ENCODE measurements around the gene SETBP1.

The SETBP1 gene

GRCh38 chr18:45012286-45012685 is 331.6 kb downstream of the SETBP1 start:
- no peak for TF ChIP-seq Cebpa-rat (IDR thresholded peaks at IDR 0.05)
- Histone ChIP-seq H4K20me1 (no peaks in the 10 kb centered on the region), H3K4me3 (no peak overlapping the region), H3K36me3 (no peaks in the 10 kb centered on the region), H3K9ac (no peak overlapping the region), H3K27ac (no peak overlapping the region), H3K9me3 (replicated peaks in 1 of 11) (peaks cover 0 to 7% (median 0%) of the 10 kb centered on the region in 11 experiments; a peak in 3 of 22 replicates), H3K27me3 (peaks cover 0 to 3% (median 0%) of the 10 kb centered on the region in 11 experiments; a peak in 1 of 22 replicates), H3K4me1 (peaks cover 28 to 92% (median 71%) of the 10 kb centered on the region in 10 experiments), H3K4me2 (peak overlapping the region in 1 of 11 experiments; percentile 10; a peak in 1 of 22 replicates)

- Histone ChIP-seq H3K27ac (no peak overlapping the region), H3K4me2 (peak overlapping the region; percentile 8 to 92 (median 42); a peak in 20 of 22 replicates)
Observed at GRCh38 chr18:45014047-45014501, 333.4 kb downstream of the SETBP1 start.

GRCh38 chr18:45015788-45016128 is 335.1 kb downstream of the SETBP1 start:
- H3K4me3 ChIP-seq = peak overlapping the region in 4 of 10 experiments; percentile 36 to 53 (median 40); a peak in 8 of 20 replicates
- peaks cover 12 to 65% (median 47%) of the 10 kb centered on the region in 10 experiments; a peak in 19 of 20 replicates for H3K4me1 ChIP-seq
- no peaks in the 10 kb centered on the region for H3K36me3 ChIP-seq
- peak overlapping the region in 6 of 11 experiments; percentile 22 to 64 (median 35); a peak in 6 of 22 replicates for H3K27ac ChIP-seq
- H4K20me1 ChIP-seq = no peaks in the 10 kb centered on the region
- H3K9ac ChIP-seq = peak overlapping the region in 9 of 11 experiments; percentile 16 to 69 (median 50); a peak in 10 of 22 replicates
- H3K9me3 ChIP-seq (replicated peaks in 1 of 11) = peaks cover 0 to 7% (median 0%) of the 10 kb centered on the region in 11 experiments; a peak in 3 of 22 replicates
- H3K4me2 ChIP-seq = peak overlapping the region; percentile 70 to 92 (median 87)
- peaks cover 0 to 3% (median 0%) of the 10 kb centered on the region in 11 experiments; a peak in 1 of 22 replicates for H3K27me3 ChIP-seq
- TF ChIP-seq Cebpa-rat (IDR thresholded peaks at IDR 0.05) = no peak

More at GRCh38 chr18:45014047-45014501, 333.4 kb downstream of the SETBP1 start:
- Histone ChIP-seq H3K4me1 (peaks cover 23 to 82% (median 62%) of the 10 kb centered on the region in 10 experiments), H3K27me3 (peaks cover 0 to 3% (median 0%) of the 10 kb centered on the region in 11 experiments; a peak in 1 of 22 replicates), H3K9ac (no peak overlapping the region), H3K4me3 (no peak overlapping the region), H3K9me3 (replicated peaks in 1 of 11) (peaks cover 0 to 7% (median 0%) of the 10 kb centered on the region in 11 experiments; a peak in 3 of 22 replicates), H3K36me3 (no peaks in the 10 kb centered on the region), H4K20me1 (no peaks in the 10 kb centered on the region)
- no peak for TF ChIP-seq Cebpa-rat (IDR thresholded peaks at IDR 0.05)

DNA sequence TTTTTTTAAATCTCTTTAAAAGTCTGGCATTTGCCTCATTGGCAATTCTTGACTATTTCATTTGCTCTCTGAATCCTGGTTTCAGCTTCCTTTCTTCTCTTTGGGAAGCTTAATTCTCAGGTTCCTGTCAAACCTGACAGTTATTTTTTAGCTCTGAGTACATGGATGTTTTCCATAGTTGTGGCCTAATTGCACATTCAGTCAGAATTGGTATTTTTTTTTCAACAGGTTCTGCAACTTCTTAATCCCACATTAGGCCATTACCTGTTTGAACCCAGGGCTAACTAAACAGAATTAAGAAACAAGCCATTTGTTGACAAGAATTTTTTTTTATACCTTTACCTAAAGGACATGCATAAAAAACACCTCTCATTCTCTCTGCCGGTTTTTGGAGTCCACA is 338.8 kb downstream of the SETBP1 start:
- Histone ChIP-seq H3K9ac (no peak overlapping the region), H3K4me2 (no peak overlapping the region), H4K20me1 (no peaks in the 10 kb centered on the region), H3K4me1 (peaks cover 12 to 37% (median 32%) of the 10 kb centered on the region in 10 experiments; a peak in 19 of 20 replicates), H3K9me3 (replicated peaks in 1 of 11) (no peaks in the 10 kb centered on the region), H3K36me3 (no peaks in the 10 kb centered on the region), H3K27ac (no peak overlapping the region), H3K27me3 (peaks cover 0 to 3% (median 0%) of the 10 kb centered on the region in 11 experiments; a peak in 1 of 22 replicates), H3K4me3 (no peak overlapping the region)
- no peak for TF ChIP-seq Cebpa-rat (IDR thresholded peaks at IDR 0.05)

GRCh38 chr18:45023519-45023918 is 342.8 kb downstream of the SETBP1 start:
- Histone ChIP-seq H3K27ac (no peak overlapping the region), H4K20me1 (no peaks in the 10 kb centered on the region), H3K4me2 (no peak overlapping the region), H3K4me1 (peaks cover 0 to 8% (median 6%) of the 10 kb centered on the region in 10 experiments; a peak in 11 of 20 replicates), H3K9ac (no peak overlapping the region), H3K9me3 (replicated peaks in 1 of 11) (no peaks in the 10 kb centered on the region), H3K36me3 (no peaks in the 10 kb centered on the region), H3K4me3 (no peak overlapping the region), H3K27me3 (no peaks in the 10 kb centered on the region)
- TF ChIP-seq Cebpa-rat (IDR thresholded peaks at IDR 0.05) = no peak

DNA sequence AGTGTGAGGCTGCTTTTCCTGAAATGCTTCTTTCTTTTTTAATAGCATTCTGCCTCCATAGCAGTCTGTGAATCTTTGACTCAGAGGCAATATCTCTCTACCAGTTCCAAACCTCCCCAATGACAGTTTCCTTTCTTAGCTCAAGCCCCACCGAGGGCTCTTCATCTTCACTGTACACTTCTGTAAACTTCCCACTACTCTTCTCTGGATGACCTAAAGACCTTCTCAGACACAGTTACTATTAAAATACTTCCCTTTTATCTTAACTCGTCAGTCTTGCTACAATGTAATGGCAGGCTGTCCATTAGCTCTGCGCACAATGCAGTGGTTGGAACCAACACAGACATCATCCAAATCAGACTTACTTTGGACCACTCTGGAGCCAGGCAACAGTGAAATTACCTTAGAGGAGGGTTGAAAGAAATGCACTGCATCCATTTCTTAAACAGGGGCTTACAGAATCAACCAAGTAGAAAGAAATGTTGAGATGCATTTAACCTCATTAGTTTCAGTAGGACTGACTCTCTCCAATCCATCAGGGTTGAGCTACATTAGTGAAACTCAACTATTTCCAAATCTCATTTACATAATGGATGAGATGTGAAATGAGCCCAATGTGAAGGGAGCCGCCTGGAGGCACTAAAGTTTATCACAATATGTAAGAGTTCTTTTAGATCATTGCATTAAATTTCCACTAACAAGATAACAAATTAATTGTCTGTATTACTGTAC is 343.8 kb downstream of the SETBP1 start:
- Histone ChIP-seq H3K27me3 (no peaks in the 10 kb centered on the region), H3K4me1 (peaks cover 0 to 8% (median 6%) of the 10 kb centered on the region in 10 experiments; a peak in 11 of 20 replicates), H3K9me3 (replicated peaks in 1 of 11) (0 out of 22 replicates have a peak, but pooled peaks cover 0 to 5% (median 0%) of the 10 kb centered on the region in 11 experiments), H3K36me3 (no peaks in the 10 kb centered on the region), H3K4me2 (peak overlapping the region in 6 of 11 experiments; percentile 3 to 26 (median 10); a peak in 6 of 22 replicates), H4K20me1 (no peaks in the 10 kb centered on the region), H3K9ac (no peak overlapping the region), H3K27ac (no peak overlapping the region), H3K4me3 (no peak overlapping the region)
- TF ChIP-seq Cebpa-rat (IDR thresholded peaks at IDR 0.05) = no peak

DNA sequence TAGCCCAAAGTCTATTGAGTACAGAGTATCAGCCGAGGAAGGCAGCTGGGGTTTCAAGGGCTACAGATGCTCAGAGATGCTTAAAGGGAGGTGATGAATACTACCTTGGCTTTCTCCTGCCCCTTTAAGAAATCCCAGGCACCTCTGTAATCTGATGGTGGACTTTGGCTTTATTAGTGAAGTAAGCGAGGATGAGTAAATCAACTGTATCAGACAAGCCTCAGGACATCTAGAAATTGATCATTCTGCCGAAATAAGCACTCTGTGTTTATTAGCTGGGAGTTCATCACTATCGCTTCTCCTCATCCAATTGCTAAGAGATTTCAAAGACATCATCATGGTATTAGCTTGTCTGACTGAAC is 344.4 kb downstream of the SETBP1 start:
- H3K4me1 ChIP-seq = peaks cover 0 to 8% (median 6%) of the 10 kb centered on the region in 10 experiments; a peak in 11 of 20 replicates
- no peak overlapping the region for H3K4me2 ChIP-seq
- H3K27me3 ChIP-seq = no peaks in the 10 kb centered on the region
- H3K9ac ChIP-seq = no peak overlapping the region
- no peak for TF ChIP-seq Cebpa-rat (IDR thresholded peaks at IDR 0.05)
- H3K27ac ChIP-seq = no peak overlapping the region
- no peaks in the 10 kb centered on the region for H3K36me3 ChIP-seq
- H3K9me3 ChIP-seq (replicated peaks in 1 of 11) = 0 out of 22 replicates have a peak, but pooled peaks cover 0 to 5% (median 0%) of the 10 kb centered on the region in 11 experiments
- H4K20me1 ChIP-seq = no peaks in the 10 kb centered on the region
- H3K4me3 ChIP-seq = no peak overlapping the region

DNA sequence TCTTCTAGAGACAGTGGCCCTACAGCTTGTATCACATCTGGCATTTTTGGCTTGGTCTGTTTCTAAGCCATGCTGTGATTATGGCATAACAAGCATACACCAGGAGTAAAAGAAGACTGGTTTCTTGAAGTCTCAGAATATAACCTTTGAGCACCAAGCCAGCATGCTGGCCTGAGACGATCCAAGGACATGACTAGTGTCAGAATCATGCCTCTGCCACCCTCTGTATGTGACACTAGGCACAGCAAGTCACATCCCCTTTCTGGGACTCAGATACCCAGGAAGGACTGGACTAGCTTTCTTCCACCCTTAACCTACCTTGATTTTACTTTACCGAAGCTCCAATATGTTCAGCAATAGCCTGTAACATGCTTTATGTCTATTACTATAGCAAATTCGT is 345.5 kb downstream of the SETBP1 start:
- Histone ChIP-seq H3K4me1 (peaks cover 0 to 8% (median 6%) of the 10 kb centered on the region in 10 experiments; a peak in 11 of 20 replicates), H3K9ac (no peak overlapping the region), H3K9me3 (replicated peaks in 1 of 11) (0 out of 22 replicates have a peak, but pooled peaks cover 0 to 5% (median 0%) of the 10 kb centered on the region in 11 experiments), H3K27me3 (no peaks in the 10 kb centered on the region), H3K4me2 (no peak overlapping the region), H3K27ac (no peak overlapping the region), H3K36me3 (no peaks in the 10 kb centered on the region), H4K20me1 (no peaks in the 10 kb centered on the region), H3K4me3 (no peak overlapping the region)
- TF ChIP-seq Cebpa-rat (IDR thresholded peaks at IDR 0.05) = no peak

DNA sequence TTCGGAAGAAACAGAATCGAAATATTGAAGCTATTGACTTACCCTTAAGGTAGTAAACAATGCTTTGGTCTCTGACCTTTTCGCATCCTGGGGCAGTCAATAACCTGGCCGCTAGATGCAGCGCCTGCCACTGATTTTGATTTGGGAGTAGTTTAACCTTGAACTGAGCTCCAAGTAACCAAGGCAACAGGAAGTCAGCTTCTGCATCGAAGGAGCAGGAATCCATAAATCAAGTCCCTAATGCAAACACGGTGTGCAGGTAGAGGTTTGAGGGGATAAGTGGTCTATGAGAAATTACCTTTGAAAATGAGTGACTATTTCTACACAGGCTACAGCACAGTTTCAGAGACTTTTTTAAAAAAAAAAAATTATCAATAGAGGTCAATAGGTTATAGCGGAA is 353.5 kb downstream of the SETBP1 start:
- Histone ChIP-seq H3K4me3 (no peak overlapping the region), H3K27me3 (no peaks in the 10 kb centered on the region), H3K27ac (no peak overlapping the region), H3K4me2 (no peak overlapping the region), H4K20me1 (no peaks in the 10 kb centered on the region), H3K9ac (no peak overlapping the region), H3K4me1 (no peaks in the 10 kb centered on the region), H3K9me3 (replicated peaks in 1 of 11) (no peaks in the 10 kb centered on the region), H3K36me3 (no peaks in the 10 kb centered on the region)
- TF ChIP-seq Cebpa-rat (IDR thresholded peaks at IDR 0.05) = no peak
